ENCODE data around the gene SPEM3.

DNA sequence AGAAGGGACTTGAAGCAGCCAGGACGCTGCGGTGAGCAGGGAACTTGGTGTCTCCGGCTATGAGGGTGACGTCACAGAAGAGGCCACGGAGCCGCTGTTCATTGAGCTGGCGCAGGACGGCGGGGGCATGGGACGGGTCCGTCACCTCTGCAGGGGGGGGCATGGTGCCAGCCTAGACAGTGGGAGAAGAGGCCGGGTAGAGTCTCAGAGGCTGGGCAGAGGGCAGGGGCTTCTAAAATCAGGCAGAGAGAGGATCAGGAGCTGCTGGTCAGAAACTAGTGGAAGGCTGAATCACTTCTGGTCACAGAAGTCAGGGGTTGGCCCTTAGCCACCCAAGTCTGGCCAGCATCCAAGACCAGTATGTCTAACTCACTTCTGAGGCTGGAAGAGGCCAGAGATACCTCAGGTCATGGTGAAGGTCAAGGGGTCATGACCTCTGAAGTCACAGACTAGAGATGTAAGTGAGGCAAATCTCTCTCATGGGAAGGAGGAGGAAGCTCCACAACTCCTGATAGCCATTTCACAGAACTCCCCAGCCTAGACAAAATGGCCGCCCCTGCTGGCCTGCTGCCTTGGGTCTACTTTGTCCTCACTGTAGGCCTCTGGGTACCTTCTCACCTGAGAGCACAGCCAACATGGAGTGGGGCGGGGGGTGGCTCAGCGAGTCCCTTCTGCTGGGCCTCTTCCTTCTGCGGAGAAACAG is 38.1 kb downstream of the SPEM3 start:
- TF ChIP-seq ZNF274 (IDR thresholded peaks at IDR 0.05; ENCODE audit: low read depth, low read length) (no peak), SUZ12 (IDR thresholded peaks at IDR 0.05; ENCODE audit: extremely low read depth, insufficient read depth, insufficient read length) (no peak)

All from NT2/D1 (cell line).